ENCODE results near the gene SRCAP. TPM values are rescaled to one million over a fixed set of nuclear protein-coding genes. Genes with fewer than 3 reads are reported as not detected.

Gene SRCAP
- total RNA-seq, 4 donors from 2014 or later, result 17.2 to 42.6 (median 31.0) TPM

DNA sequence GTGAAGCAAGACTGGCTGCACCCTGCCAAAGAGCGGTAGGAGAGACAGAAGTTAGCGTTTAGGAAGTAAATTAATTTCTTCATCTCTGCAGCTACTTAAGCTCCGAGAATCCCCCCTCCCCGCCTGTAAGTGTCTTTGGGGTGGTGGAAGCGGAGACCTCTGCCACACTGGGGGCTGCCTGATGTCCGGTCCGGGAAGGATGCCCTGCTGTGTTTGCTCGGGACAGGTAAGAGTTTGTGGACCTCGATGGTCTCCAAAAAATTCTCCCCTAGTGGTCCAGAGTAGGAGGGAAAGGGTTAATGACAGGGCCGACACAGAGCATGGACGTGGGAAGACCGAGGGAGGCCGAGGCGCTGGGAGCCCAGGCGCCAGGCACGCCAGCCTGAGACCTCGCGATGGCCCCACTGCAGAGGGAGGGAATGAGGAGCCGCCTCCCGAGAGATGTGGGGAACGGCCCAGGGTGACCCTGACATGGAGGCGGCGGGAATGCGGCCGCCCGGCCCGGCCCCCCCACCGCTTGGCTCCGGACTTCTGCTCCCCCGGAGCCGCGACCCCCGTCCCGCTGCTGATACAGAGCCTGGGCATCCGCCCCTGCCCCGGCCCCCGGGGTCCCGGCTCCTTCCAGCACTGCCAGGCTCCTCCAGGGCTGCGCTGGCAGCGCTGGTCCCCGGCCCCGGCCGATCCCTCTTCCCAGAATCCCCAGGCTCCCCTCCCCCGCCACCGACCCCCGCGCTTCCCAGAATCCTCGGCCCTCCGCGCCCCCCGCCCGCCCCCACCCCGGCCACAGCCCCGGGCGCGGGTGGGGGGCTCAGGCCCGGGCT is 87.4 kb downstream of the SRCAP start:
- Histone ChIP-seq H3K27ac (peak overlapping the region; percentile 71 to 91 (median 85)), H3K9me3 (no peaks in the 10 kb centered on the region), H3K4me3 (peak overlapping the region; percentile 70 to 85 (median 80)), H3K27me3 (no peaks in the 10 kb centered on the region), H3K4me1 (peaks cover 0 to 35% (median 11%) of the 10 kb centered on the region in 4 donors), H3K36me3 (peaks cover 0 to 32% (median 13%) of the 10 kb centered on the region in 3 donors)
- no peak for DNase-seq (ENCODE audit: low spot score in 2 of 2)
- no peak for TF ChIP-seq CTCF (IDR thresholded peaks at IDR 0.05)
- TF ChIP-seq EP300 (IDR thresholded peaks at IDR 0.05), result no peak
- 6 to 7% methylated on average over 15 to 41 of the region's 57 CpGs for WGBS, 2 donors

GRCh38 chr16:30786936-30787612 is 88.1 kb downstream of the SRCAP start, which contains the start of gene ZNF629:
TSS of gene ZNF629 (minus strand) at chr16:30787205. CDS start at chr16:30784482, 2,723 bp downstream.
- DNase-seq (ENCODE audit: low spot score in 2 of 2), result peak in 1 of 2 donors; percentile 76
- peak within 1 kb of the TSS; percentile 71 to 91 (median 85) for H3K27ac ChIP-seq

GRCh38 chr16:30787613-30788378 is 88.8 kb downstream of the SRCAP start:
- peak overlapping the region; percentile 71 to 91 (median 85) for H3K27ac ChIP-seq
- no peaks in the 10 kb centered on the region for H3K9me3 ChIP-seq
- H3K27me3 ChIP-seq, result no peaks in the 10 kb centered on the region
- peaks cover 0 to 17% (median 4%) of the 10 kb centered on the region in 3 donors for H3K36me3 ChIP-seq
- DNase-seq (ENCODE audit: low spot score in 2 of 2), result no peak
- peaks cover 0 to 35% (median 11%) of the 10 kb centered on the region in 4 donors for H3K4me1 ChIP-seq
- WGBS, 2 donors, result 29 to 38% methylated on average over 11 of the region's 11 CpGs
- peak overlapping the region; percentile 70 to 85 (median 80) for H3K4me3 ChIP-seq
- TF ChIP-seq CTCF (IDR thresholded peaks at IDR 0.05) (no peak), POLR2A (IDR thresholded peaks at IDR 0.05) (no peak), EP300 (IDR thresholded peaks at IDR 0.05) (no peak)

More at GRCh38 chr16:30786936-30787612, 88.1 kb downstream of the SRCAP start, which contains the start of gene ZNF629:
- H3K9me3 ChIP-seq, result no peaks in the 10 kb centered on the region
- peaks cover 0 to 35% (median 11%) of the 10 kb centered on the region in 4 donors for H3K4me1 ChIP-seq
- peaks cover 0 to 25% (median 8%) of the 10 kb centered on the region in 3 donors for H3K36me3 ChIP-seq
- H3K4me3 ChIP-seq, result peak within 1 kb of the TSS; percentile 70 to 85 (median 80)
- TF ChIP-seq POLR2A (IDR thresholded peaks at IDR 0.05) (no peak), EP300 (IDR thresholded peaks at IDR 0.05) (peak in 1 of 2 donors; percentile 73), CTCF (IDR thresholded peaks at IDR 0.05) (peak in 1 of 5 experiments; percentile 34)
- WGBS, 2 donors, result 0% methylated on average over 14 to 17 of the region's 37 CpGs
- no peaks in the 10 kb centered on the region for H3K27me3 ChIP-seq

Small RNA genes within 50 kb of the gene (small RNA-seq; reads per million reads assigned to genes)
- not detected for gene RNU6-1043P
- gene RNU6-416P, result not detected
- gene SNORA30, result not detected

Other genes starting within 250 kb of the SRCAP start
- 1 to 10 TPM; 2.4 to 8.8 (median 2.9) TPM for gene ITGAL, start 226.4 kb upstream of the SRCAP start, total RNA-seq
- gene ZNF768, start 172.6 kb upstream of the SRCAP start, total RNA-seq, result 10 to 100 TPM; 22.8 to 40.2 (median 31.8) TPM
- gene ZNF747, start 164.3 kb upstream of the SRCAP start, total RNA-seq, result 10 to 100 TPM; 17.4 to 22.2 (median 19.6) TPM
- gene ZNF764, start 140.8 kb upstream of the SRCAP start, total RNA-seq, result 10 to 100 TPM; 12.5 to 16.7 (median 15.3) TPM
- gene ZNF688, start 127.5 kb upstream of the SRCAP start, total RNA-seq, result 10 to 100 TPM; 15.7 to 28.6 (median 22.9) TPM
- 10 to 100 TPM; 12.0 to 17.1 (median 14.9) TPM for gene ZNF785, start 113.5 kb upstream of the SRCAP start, total RNA-seq
- gene ZNF689, start 88.8 kb upstream of the SRCAP start, total RNA-seq, result 10 to 100 TPM in 2 of 4 donors, 1 to 10 TPM in 2; 7.8 to 11.7 (median 10.0) TPM
- gene PRR14, start 48.2 kb upstream of the SRCAP start, total RNA-seq, result 10 to 100 TPM; 37.4 to 43.7 (median 40.1) TPM
- gene FBRS, start 40.7 kb upstream of the SRCAP start, total RNA-seq, result 10 to 100 TPM; 26.2 to 46.8 (median 31.7) TPM
- gene PHKG2, start 49.3 kb downstream of the SRCAP start, total RNA-seq, result 10 to 100 TPM; 29.9 to 46.2 (median 33.3) TPM
- gene CFAP119, start 62.9 kb downstream of the SRCAP start, total RNA-seq, result 10 to 100 TPM in 1 of 4 donors, 1 to 10 TPM in 3; 3.7 to 12.6 (median 8.2) TPM
- 100 to 1,000 TPM in 1 of 4 donors, 10 to 100 TPM in 3; 71.7 to 127 (median 91.5) TPM for gene RNF40, start 63.2 kb downstream of the SRCAP start, total RNA-seq
- gene ZNF629, start 88.0 kb downstream of the SRCAP start, total RNA-seq, result 10 to 100 TPM; 14.7 to 22.2 (median 17.1) TPM
- 10 to 100 TPM; 42.9 to 54.0 (median 48.2) TPM for gene BCL7C, start 194.9 kb downstream of the SRCAP start, total RNA-seq
- gene CTF1, start 197.4 kb downstream of the SRCAP start, total RNA-seq, result 1 to 10 TPM; 2.2 to 5.9 (median 3.1) TPM
- 10 to 100 TPM in 3 of 4 donors, 1 to 10 TPM in 1; 7.4 to 25.8 (median 16.7) TPM for gene FBXL19, start 224.4 kb downstream of the SRCAP start, total RNA-seq
- gene ORAI3, start 249.9 kb downstream of the SRCAP start, total RNA-seq, result 10 to 100 TPM; 50.7 to 58.4 (median 52.9) TPM